SK-N-MC (cell line): ENCODE results near the gene MTREX.

Experiments used
- DNase-seq: peaks from one replicate; pipeline ENCODE4 v3.0.0-alpha.2; 2011; ENCODE audit warnings: low read depth, low spot score
- H3K27ac ChIP-seq: fragments of 200-600 bp; sonication (generic); 2 replicates; pipeline ENCODE4 v1.5.1; 2016; ENCODE audit warnings: mixed run types
- H3K36me3 ChIP-seq: fragments of 200-600 bp; sonication (generic); 2 replicates; pipeline ENCODE4 v1.6.1; 2017; ENCODE audit warnings: antibody characterized with exemption, low read length, mixed read lengths; ENCODE audit not compliant: insufficient read depth
- H3K4me3 ChIP-seq: fragments of 200-600 bp; sonication (generic); 2 replicates; pipeline ENCODE4 v1.5.1; 2016
- H3K9ac ChIP-seq: fragments of 200-600 bp; sonication (generic); 2 replicates; pipeline ENCODE4 v1.8.0; 2017; ENCODE audit warnings: mixed run types, mixed read lengths; ENCODE audit not compliant: insufficient read length
- H3K9me3 ChIP-seq: fragments of 200-600 bp; sonication (generic); 2 replicates; pipeline ENCODE4 v1.6.1; 2017; ENCODE audit warnings: low read depth, mild to moderate bottlenecking, antibody characterized with exemption, low read length, moderate library complexity, mixed read lengths
- EZH2 ChIP-seq: fragments of 200-600 bp; sonication (generic); IDR thresholded peaks from one replicate; pipeline ENCODE4 v1.6.1; 2017; ENCODE audit warnings: antibody characterized with exemption
- FOXP2 ChIP-seq: optimal IDR thresholded peaks from 2 replicates; pipeline ENCODE3; 2011; ENCODE audit warnings: mild to moderate bottlenecking, moderate library complexity; ENCODE audit not compliant: insufficient read depth; ENCODE audit errors: extremely low read length, control extremely low read depth
- POLR2AphosphoS5 ChIP-seq: IDR thresholded peaks from 2 replicates; pipeline ENCODE4 v1.6.1; 2012; ENCODE audit warnings: mild to moderate bottlenecking, low read depth, low read length, borderline replicate concordance

MTREX gene

DNA sequence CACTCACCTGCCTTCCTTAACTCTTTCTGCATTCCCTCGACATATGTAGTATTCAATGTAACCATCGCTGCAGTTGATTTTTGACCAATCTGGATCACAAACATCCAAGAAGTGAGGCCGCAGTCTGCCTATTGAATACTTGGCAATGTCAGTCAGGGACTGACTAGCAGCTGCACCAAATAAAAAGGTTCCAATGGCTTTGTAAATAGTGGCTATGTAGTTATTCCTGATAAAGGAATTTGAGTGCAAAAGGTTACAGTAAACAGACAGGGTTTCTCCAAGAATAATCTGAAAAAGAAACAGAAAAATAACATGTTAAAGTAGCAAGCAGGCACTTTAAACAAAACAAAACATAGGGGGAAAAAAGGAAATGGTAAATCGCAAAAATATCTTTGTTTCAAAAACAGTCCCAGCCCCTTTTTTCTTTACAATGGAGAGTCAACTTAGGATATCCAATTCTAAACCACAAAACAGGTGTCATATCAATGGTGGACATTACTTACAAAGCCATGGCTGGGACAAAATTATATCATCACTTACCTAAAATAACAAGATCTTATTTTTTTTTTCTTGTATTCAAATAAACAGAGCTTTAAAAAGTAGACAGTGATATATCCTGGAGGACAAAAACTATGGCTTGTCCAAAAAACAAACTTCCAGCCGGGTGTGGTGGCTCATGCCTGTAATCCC, 160.2 kb downstream of the MTREX start:
- TF ChIP-seq POLR2AphosphoS5 (no peak), EZH2 (no peak), FOXP2 (no peak)
- no peak for DNase-seq
- no peak overlapping the region for H3K4me3 ChIP-seq
- no peak overlapping the region for H3K27ac ChIP-seq
- no peaks in the 10 kb centered on the region for H3K36me3 ChIP-seq
- no peaks in the 10 kb centered on the region for H3K9me3 ChIP-seq
- no peak overlapping the region for H3K9ac ChIP-seq

GRCh38 chr5:55469839-55470238, 162.1 kb downstream of the MTREX start:
- H3K36me3 ChIP-seq: no peaks in the 10 kb centered on the region
- no peak for DNase-seq
- no peak overlapping the region for H3K4me3 ChIP-seq
- no peak overlapping the region for H3K9ac ChIP-seq
- H3K27ac ChIP-seq: no peak overlapping the region
- no peak for TF ChIP-seq FOXP2
- no peak for TF ChIP-seq POLR2AphosphoS5
- no peak for TF ChIP-seq EZH2
- no peaks in the 10 kb centered on the region for H3K9me3 ChIP-seq

DNA sequence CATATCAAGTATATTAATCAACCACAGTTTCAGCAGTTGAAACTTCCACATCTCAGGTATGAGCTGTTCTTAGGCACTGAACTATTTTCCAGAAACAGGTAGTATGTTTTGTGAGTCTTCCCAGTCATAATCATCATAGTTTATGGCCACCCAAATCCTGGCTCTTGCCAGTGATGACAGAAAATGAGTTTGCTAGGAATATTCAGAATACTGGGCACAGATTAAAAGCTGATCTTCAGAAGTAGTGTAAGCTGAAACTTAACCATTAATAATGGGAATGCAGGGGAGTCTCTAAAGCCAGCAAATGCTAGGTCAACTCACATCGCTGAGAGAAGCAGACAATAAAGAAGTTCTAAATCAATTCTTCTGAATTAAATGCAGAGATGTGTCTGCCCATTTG, 162.5 kb downstream of the MTREX start:
- no peaks in the 10 kb centered on the region for H3K9me3 ChIP-seq
- no peak overlapping the region for H3K4me3 ChIP-seq
- H3K36me3 ChIP-seq: peaks cover 3% of the 10 kb centered on the region; the same call in 1 of the 2 replicates
- H3K27ac ChIP-seq: no peak overlapping the region
- no peak for DNase-seq
- H3K9ac ChIP-seq: no peak overlapping the region
- TF ChIP-seq EZH2: no peak
- TF ChIP-seq POLR2AphosphoS5: no peak
- TF ChIP-seq FOXP2: no peak

DNA sequence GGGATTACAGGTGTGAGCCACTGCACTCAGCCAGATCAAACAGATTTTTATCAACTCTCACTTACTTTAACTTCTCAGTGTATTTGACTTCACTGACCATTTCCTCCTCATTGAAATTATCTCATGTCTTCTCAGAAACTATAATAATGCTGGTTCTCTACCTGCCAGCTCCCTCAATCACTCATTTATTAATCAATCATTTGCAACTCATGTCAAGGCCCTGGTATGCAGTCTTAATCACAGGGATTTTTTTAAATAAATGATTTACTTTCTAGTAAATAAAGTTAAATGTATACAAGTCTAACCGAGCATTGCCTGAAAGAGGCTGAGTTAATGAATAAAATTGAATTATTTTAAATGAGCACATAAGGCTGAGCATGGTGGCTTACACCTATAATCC, 163.7 kb downstream of the MTREX start:
- Histone ChIP-seq H3K27ac (no peak overlapping the region), H3K9me3 (no peaks in the 10 kb centered on the region), H3K36me3 (peaks cover 3% of the 10 kb centered on the region; the same call in 1 of the 2 replicates), H3K9ac (no peak overlapping the region), H3K4me3 (no peak overlapping the region)
- DNase-seq: no peak
- TF ChIP-seq POLR2AphosphoS5 (no peak), FOXP2 (no peak), EZH2 (no peak)

DNA sequence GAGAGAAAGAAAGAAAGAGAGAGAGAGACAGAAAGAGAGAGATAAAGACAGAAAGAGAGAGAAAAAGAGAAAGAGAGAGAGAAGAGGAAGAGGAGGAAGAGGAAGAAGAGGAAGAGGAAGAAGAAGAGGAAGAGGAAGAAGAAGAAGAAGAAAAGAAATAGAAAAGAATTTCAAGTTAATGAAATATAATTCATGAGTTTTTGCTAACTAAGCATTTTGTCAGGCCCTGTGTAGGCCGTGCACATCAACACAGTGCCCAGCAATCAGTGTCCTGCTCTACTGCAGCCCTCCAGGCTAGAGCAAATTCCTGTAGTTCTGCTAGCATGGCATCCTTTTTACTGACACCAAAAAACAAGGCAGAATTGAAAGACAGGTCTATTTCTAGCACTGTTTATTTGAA, 164.9 kb downstream of the MTREX start:
- Histone ChIP-seq H3K4me3 (no peak overlapping the region), H3K9me3 (no peaks in the 10 kb centered on the region), H3K36me3 (peaks cover 3% of the 10 kb centered on the region; the same call in 1 of the 2 replicates), H3K27ac (no peak overlapping the region), H3K9ac (no peak overlapping the region)
- TF ChIP-seq POLR2AphosphoS5 (no peak), EZH2 (no peak), FOXP2 (no peak)
- no peak for DNase-seq
